Measurements from ENCODE around the gene FADS6.

The FADS6 gene

DNA sequence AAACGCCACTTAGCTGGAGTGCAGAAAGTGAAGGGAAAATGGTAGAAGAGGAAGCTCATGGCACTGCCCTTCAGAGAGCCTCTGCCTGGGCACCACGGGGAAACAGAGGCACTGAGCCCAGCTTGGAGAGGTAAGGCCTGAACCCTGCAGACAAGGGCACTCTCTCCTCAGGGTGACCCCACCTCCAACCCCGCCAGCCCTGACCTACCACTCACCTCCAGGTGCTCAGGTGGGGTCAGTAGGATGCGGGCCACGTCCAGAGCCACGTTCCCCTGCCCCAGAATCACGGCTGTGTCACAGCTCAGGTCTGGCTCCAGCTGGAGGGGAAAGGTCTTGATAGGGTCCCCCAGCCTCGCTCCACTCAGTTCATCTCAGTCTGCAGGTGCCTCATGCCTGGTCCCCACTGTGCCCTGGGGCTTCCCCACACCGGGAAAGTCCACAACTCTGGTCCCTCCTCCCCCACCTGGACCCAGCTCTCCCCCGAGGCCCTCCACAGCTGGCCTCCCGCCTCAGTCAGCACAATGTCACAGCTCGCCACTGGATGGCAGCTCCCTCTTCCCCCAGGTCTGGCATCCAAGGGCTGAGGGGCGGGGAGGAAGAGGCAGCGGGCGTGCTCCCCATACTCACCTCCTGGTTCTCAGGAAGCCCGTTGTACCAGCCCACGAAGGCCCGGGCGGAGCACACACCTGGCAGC, 27.8 kb downstream of the FADS6 start:
- no peak for DNase-seq

DNA sequence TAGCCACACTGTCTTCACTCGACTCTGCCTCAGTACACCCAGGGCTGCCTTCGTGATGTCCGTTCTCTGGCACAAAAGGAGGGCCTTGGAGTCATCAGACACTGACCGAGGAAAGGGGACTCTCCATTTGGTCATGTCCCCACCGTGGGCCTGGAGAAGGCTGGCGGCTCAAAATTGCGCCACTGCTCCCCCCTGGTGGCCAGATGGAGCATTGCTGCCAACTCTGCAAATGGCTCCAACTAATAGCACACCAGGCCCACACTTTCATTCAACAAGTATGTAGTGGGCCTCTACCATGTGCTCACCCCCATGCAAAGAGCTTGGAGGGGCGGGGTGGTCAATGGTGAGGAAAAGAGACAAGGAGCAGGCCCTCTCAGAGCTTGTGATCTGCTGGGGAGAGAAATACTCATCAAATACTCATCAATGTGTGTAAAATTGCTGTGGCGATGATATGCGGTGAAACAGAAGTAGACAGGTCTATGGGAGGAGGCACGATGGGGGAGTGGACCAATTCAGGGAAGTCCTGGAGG, 28.5 kb downstream of the FADS6 start:
- peak; percentile 17 for DNase-seq

DNA sequence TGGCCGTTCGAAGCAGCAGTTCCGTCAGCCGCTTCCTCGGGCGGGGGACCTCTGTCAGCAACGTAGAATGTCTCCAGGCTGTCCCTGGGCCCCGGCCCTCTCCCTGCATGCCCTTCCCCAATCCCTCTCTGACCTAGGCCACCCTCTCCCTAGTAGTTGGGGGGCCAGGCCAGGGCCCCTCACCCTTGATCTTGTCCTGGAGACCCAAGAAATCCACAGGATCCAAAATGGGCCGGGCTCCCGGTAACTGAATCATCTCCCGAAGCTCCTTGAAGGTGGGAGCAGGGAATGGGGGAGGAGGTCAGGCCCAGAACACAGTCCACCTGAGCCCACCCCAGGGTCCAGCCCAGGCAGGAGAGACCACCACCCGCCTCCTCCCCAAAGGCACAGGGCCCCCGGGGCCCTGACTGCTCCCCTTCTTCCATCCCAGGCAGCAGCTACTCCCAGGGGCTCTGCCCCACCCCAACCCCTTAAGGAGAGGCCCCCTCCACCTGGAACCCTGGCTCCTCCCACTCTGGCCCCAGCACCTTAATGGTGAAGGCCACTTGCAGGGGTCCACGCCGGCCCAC, 29.1 kb downstream of the FADS6 start:
- DNase-seq, result no peak

GRCh38 chr17:74863420-74864296, 29.8 kb downstream of the FADS6 start:
- no peak for DNase-seq

DNA sequence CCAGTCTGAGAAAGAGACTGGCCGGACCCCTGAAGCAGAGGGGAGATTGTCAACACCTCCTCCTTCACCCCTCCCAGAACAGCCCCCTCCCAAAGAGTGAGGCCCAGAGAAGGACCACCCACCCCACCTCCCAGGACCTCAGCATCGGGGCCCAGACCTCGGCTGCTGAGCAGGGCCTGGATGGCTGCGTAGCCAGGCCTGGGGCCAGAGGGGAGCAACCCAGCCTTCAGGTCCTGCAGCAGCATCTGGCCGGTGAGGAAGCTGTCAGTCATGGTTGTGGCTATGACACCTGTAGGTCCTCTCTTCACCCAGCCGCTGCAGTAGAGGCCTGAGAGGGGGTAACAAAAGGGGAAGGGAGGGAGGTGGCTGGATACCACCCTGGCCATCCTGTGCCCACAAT, 30.5 kb downstream of the FADS6 start:
- no peak for DNase-seq

GRCh38 chr17:74862108-74862901, 31.1 kb downstream of the FADS6 start:
- peak; percentile 56 for DNase-seq

DNA sequence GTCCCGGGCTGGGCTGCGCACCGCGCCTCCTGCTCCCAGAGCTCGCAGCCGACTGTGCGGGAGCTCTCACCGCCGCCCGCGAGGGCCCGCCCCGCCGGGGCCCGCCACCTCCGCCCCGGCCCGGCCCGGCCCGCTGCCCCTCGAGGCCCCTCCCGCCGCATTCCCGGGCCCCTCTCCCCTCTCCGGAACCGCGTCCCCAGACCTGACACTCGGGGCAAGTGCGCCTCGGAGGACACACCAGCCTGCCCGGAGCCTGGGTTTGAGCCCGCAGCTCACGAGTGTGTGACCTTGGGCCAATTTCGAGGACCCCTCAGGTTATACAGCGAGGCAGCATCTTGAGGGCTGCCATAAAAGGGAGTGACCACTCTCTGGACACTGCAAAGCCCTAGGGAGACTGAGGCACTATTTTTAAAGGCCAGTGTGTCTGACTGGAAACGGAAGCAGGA, 31.7 kb downstream of the FADS6 start:
- DNase-seq, result no peak

- no peak for DNase-seq
Measured at GRCh38 chr17:74860872-74861661, 32.4 kb downstream of the FADS6 start.

GRCh38 chr17:74860229-74860871, 33.1 kb downstream of the FADS6 start:
- no peak for DNase-seq

DNA sequence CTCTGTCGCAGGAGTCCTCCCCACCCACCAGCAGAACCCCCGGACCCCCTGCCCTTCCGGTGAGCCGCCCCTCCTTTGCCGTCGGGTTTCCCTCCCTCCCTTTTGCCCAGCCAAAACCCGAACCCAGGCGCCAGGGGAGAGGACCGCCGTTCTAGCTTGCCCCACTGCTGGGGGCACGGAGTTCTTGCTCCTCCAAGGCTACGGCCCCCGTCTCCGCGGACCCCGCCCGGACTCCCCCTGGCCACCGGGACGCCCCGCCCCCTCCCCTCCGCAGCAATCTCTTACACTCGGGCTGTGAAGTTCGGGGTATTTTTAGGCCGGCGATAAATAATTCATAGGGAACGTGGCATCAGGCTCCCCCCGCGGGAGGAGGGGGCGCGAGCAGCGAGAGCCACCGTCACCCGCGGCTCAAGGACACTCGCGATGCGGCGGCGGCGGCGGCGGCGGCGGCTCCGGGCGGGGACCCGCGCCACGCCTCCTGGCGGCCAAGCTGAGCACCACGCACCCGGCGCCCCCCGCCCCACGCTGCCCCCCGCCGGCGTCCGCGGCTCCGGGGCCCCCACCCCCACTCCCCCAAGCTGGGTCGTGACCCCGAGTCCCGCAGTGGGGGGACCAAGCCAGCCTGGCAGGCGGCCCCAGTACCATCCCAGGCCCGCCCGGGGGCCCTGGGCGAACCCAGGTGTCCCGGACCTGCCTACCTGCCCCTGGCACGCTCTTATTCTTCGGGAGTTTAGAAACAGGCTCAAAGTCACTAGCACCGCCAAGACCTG, 33.8 kb downstream of the FADS6 start, which contains the start of gene GRIN2C:
Gene GRIN2C, minus strand, starts transcription at position 427 of the 770 bp plus-strand sequence. CDS start 4,793 bp downstream, outside the sequence.
- no peak for DNase-seq

GRCh38 chr17:74858672-74859458, 34.6 kb downstream of the FADS6 start:
- no peak for DNase-seq

DNA sequence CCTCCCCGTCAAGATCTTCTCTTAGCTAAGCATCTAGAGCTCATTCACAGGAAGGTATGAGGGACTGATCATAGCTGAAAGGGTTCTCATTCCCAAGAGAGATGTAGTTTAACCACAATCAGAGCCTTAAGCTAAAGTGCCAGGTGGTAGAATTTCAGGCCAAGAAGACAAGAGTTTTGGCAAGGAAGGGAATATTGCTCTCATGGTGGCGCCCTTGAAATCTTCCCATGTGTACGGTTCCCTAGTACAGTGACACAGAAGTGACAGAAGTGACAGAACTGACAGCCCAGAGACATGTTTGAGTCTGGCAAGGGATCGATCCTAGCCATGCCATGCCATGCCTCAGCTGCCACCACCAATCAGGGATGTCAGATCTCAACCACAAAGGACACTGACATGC, 36.2 kb downstream of the FADS6 start:
- no peak for DNase-seq

- no peak for DNase-seq
Measured at GRCh38 chr17:74856112-74856511, 37.3 kb downstream of the FADS6 start.

- DNase-seq, result no peak
Measured at GRCh38 chr17:74855323-74855722, 38.1 kb downstream of the FADS6 start.

DNA sequence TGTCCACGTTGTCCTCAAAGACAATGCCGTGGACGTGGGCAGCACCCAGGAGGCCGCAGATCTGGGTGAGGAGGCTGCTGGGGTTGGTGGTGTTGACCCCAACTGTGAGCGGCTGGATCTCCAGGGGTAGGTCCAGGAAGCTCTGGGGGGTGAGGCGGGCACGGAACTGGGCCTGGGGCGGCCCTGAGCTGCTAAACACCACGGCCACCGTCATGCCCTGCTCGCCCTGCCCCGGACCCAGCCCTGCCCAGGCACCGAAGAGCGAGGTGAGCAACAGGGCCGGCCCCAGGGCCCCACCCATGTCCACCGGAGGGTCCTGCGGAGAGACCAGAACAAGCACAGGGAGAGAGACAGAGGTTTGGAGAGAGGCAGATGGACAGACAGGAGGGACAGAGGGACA, 38.6 kb downstream of the FADS6 start:
- no peak for DNase-seq

GRCh38 chr17:74853669-74854068, 39.8 kb downstream of the FADS6 start:
- DNase-seq, result no peak

- DNase-seq, result no peak
Measured at GRCh38 chr17:74853048-74853397, 40.4 kb downstream of the FADS6 start.

- DNase-seq, result no peak
Measured at GRCh38 chr17:74852237-74853047, 41.0 kb downstream of the FADS6 start.

All from KG1 (cell line).